Retinal pigment epithelial cell (primary cell): ENCODE measurements around the gene FSTL1.

Source experiments
- DNase-seq: peaks from one replicate; pipeline ENCODE4 v3.0.0-alpha.2; 2010; ENCODE audit warnings: low read depth
- H3K4me3 ChIP-seq: 2 replicates; pipeline ENCODE4 v1.5.1; 2011; ENCODE audit warnings: mild to moderate bottlenecking, low read length, control low read depth, moderate library complexity
- TF ChIP-seq, protein P1 (sequence below): conservative IDR thresholded peaks from 2 replicates; pipeline ENCODE4 v1.5.1; 2011; ENCODE audit warnings: low read depth, low read length, control low read depth, inconsistent platforms

Gene FSTL1

DNA sequence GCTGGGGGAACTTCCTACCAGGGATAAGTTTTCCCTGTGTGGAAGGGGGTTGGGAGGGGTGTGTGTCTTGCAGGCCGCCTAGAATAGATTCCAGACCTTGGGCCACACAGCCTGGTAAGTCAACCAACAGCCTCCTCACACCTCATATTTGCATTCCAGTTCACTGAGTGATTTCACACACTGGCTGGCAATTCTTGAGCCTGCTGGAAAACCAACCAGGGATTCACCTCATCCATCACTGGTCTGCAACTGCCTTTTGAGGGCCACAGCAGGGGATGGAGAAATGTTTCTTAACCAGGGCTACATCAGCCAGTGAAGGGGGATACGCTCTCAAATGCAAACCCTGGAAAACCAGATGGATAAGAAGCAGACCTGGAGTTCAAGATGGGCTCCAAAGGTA, 2.0 kb downstream of the FSTL1 start:
- no peak for DNase-seq
- peak overlapping the region; percentile 89 for H3K4me3 ChIP-seq

DNA sequence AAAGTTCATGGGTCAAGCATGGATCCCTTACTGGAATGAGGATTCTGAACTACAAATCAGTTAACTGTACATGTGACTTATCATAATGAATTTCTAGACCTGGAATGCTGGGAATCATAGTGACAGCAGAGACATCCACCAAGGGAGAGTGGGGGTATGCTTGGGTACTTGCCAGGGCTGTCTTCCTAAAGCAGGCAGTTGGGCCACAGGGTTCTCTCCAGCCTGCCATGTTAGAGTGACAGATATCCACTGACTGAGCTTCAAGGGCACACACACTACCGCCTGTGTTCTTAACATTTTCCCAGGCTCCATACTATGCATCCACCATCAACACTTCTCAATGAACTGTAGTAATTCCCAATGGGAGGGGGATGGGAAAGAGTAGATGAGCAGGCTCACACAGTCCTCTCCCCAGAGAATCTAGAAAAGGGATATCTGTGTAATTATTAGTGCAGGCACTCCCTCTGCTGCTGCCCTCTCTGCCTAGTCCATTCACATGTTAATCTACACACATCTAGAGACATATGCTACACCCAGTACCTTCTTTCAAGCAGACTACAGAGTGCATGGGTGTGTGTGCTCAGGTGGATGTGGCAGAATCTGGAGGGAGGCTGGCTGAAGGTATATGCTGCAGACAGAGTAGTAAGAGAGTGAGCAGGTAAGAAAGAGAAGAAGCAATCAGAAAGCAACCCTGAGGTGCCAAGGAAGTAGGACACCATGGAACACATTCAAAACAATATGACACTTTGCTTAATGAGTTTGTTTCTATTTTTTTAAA, 3.7 kb downstream of the FSTL1 start:
- no peak overlapping the region for H3K4me3 ChIP-seq
- DNase-seq, result no peak
- TF ChIP-seq, protein P1, sequence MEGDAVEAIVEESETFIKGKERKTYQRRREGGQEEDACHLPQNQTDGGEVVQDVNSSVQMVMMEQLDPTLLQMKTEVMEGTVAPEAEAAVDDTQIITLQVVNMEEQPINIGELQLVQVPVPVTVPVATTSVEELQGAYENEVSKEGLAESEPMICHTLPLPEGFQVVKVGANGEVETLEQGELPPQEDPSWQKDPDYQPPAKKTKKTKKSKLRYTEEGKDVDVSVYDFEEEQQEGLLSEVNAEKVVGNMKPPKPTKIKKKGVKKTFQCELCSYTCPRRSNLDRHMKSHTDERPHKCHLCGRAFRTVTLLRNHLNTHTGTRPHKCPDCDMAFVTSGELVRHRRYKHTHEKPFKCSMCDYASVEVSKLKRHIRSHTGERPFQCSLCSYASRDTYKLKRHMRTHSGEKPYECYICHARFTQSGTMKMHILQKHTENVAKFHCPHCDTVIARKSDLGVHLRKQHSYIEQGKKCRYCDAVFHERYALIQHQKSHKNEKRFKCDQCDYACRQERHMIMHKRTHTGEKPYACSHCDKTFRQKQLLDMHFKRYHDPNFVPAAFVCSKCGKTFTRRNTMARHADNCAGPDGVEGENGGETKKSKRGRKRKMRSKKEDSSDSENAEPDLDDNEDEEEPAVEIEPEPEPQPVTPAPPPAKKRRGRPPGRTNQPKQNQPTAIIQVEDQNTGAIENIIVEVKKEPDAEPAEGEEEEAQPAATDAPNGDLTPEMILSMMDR, result no peak

More for the DNA sequence above, 2.0 kb downstream of the FSTL1 start:
- TF ChIP-seq, protein P1, result no peak

DNA sequence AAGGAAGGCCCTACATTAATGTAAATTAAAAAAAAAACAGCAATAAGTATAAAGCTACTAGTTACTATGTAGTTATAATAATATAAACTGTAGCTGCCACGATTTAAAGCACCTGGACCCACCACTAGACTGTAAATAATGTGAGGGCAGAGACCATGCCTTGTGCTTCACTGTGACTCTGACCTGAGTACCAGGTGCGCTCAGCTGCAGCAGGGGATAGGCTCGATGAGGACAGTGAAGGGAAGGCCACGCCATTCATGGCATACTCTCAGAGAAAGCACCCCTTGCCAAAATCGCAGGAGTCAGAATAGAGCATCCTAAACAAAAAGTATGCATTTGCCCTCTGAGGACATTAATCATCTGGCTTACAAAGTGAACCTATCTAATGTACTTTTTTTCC, 5.1 kb downstream of the FSTL1 start:
- no peak for DNase-seq
- no peak overlapping the region for H3K4me3 ChIP-seq
- TF ChIP-seq, protein P1, result no peak

DNA sequence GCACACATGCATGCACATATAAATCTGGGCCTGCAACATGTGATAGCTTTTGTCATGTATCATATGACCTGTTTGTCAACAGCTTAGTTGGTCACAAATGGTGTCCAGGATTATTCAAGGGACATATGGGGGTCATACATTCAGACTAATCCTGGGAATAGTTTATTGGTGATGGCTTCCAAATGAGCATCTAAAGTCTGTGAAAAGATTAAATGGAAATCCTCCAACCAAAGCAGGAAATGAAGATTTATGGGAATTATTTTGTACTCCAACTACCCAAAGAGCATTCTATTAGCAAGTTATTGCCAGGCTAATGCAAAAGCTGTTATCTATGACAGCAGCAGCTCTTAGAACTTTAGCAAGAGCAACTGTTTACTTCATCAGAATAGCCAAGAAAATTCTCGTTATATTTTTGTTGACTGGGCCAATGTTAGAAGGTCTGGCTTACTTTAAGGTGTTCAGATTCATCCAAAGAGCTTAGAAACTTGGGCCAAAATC, 7.1 kb downstream of the FSTL1 start:
- no peak overlapping the region for H3K4me3 ChIP-seq
- no peak for DNase-seq
- TF ChIP-seq, protein P1, result no peak

DNA sequence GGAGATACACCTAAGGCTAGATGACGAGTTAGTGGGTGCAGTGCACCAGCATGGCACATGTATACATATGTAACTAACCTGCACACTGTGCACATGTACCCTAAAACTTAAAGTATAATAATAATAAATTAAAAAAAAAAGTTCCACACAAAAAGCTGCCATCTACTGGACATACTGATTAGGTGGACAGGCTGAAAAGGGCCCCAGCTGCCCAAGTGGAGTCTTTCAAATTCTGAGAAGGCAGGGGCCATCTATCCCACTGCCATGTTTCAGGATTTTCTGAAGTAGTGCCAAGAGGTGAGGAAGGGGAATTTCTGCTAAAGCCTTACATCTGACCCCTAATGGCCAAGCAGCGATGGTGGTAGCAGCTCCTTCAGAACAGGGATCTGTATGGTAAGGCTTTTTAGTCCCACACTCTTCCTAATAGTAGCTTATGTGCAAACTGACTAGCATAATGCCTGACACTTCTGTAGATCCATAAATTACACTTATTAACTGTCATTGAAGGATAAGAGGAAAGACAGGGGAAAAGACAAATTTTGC, 7.7 kb downstream of the FSTL1 start:
- H3K4me3 ChIP-seq, result no peak overlapping the region
- TF ChIP-seq, protein P1, result peak; percentile 47
- DNase-seq, result no peak

DNA sequence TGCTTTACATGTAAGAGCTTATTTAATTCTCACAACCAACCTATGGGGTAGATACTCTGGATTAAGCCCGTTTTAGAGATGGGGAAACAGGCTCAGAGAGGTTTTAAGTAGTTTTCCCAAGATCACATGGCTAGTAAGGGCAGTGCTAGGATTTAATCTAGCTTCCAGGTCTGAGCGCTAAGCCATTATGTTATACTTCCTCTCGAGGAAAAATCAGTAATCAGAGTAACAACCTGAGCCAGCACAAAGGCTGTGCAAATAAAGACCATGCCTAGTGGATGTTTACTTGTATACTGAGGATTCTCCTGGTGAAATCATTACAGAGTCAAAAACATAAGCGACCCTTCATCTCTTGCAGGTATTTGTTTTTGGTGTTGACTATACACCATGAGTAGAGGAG, 9.0 kb downstream of the FSTL1 start:
- no peak for DNase-seq
- TF ChIP-seq, protein P1, result no peak
- no peak overlapping the region for H3K4me3 ChIP-seq

DNA sequence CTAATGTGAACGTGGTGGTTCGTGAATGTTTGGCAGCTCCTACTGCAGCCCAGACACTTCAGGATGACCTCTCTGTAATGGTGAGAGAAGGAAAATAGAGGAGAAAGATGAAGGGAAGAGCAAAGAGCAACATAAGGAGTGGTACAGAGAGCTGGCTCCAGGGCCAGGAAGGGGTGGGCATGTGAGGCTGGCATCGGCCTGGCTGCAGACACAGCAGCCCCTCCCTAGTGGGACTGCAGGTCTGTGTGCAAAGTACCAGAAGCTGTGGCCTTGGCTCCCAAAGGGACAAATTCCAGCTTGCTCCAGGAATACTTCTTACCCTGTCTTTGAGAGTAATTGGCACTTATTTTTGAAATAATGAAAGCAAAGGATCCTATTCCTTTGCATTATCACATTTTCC, 10.0 kb downstream of the FSTL1 start:
- TF ChIP-seq, protein P1, result no peak
- DNase-seq, result no peak
- no peak overlapping the region for H3K4me3 ChIP-seq
